Caco-2 (cell line): Measurements from ENCODE around the gene SLC27A5. TPM values are rescaled to one million over a fixed set of nuclear protein-coding genes. Genes with fewer than 3 reads are reported as not detected.

Experiments used
- BruUV-seq: library from RNA; stranded (reverse); fragments of 400-500 nt; replicated peaks from 2 replicates; lab custom pipeline; 2021; lab: Mats Ljungman, UMichigan
- CTCF ChIA-PET: fragments of 300-600 bp; sonication (Branson Sonifier 250); formaldehyde crosslinking; loops from one replicate; lab custom pipeline; 2022; ENCODE audit warnings: antibody characterized with exemption; lab: Charles Lee
- POLR2A ChIA-PET: fragments of 300-600 bp; sonication (Branson Sonifier 250); formaldehyde crosslinking; loops from one replicate; lab custom pipeline; 2022; ENCODE audit warnings: antibody characterized with exemption; lab: Charles Lee
- DNase-seq, 2 experiments: peaks; one replicate each; pipeline versions ENCODE4 v3.0.0 to v3.0.0-alpha.2; 2020 to 2022
- H3K27me3 ChIP-seq: replicated peaks from 2 replicates; pipeline ENCODE4 v1.6.0; 2011; ENCODE audit warnings: low read length; ENCODE audit not compliant: control insufficient read depth, insufficient read depth
- H3K36me3 ChIP-seq: 2 replicates; pipeline ENCODE4 v1.5.1; 2011; ENCODE audit warnings: low read length; ENCODE audit not compliant: control insufficient read depth, insufficient read depth
- H3K4me1 ChIP-seq: fragments of 250-450 bp; sonication (Bioruptor Pico); 2 replicates; pipeline ENCODE4 v1.5.1; 2020; ENCODE audit warnings: mild to moderate bottlenecking
- H3K4me3 ChIP-seq: 2 replicates; pipeline ENCODE4 v1.5.1; 2011; ENCODE audit warnings: low read depth, mild to moderate bottlenecking, control low read depth, low read length
- H3K9me3 ChIP-seq: fragments of 250-450 bp; sonication (Bioruptor Pico); 2 replicates; pipeline ENCODE4 v1.5.1; 2020; ENCODE audit warnings: mild to moderate bottlenecking, moderate library complexity
- H3K27ac Mint-ChIP-seq: one replicate; pipeline ENCODE4 v1.8.0; 2022; ENCODE audit warnings: mixed read lengths; ENCODE audit not compliant: unreplicated experiment
- H3K27me3 Mint-ChIP-seq: one replicate; pipeline ENCODE4 v1.8.0; 2022; ENCODE audit warnings: mixed read lengths; ENCODE audit not compliant: insufficient read depth, unreplicated experiment
- H3K36me3 Mint-ChIP-seq: one replicate; pipeline ENCODE4 v1.8.0; 2022; ENCODE audit warnings: mild to moderate bottlenecking, mixed read lengths; ENCODE audit not compliant: insufficient read depth, unreplicated experiment
- H3K4me1 Mint-ChIP-seq: one replicate; pipeline ENCODE4 v1.8.0; 2022; ENCODE audit warnings: low read depth, mixed read lengths; ENCODE audit not compliant: unreplicated experiment
- H3K4me3 Mint-ChIP-seq: one replicate; pipeline ENCODE4 v1.8.0; 2022; ENCODE audit warnings: mild to moderate bottlenecking, moderate library complexity, mixed read lengths; ENCODE audit not compliant: unreplicated experiment
- H3K9me3 Mint-ChIP-seq: one replicate; pipeline ENCODE4 v1.8.0; 2022; ENCODE audit warnings: mixed read lengths; ENCODE audit not compliant: unreplicated experiment
- CTCF ChIP-seq, 2 experiments: fragments of 200-600 bp in 1 of 2; IDR thresholded peaks; 1 replicate in 1 of 2; 2 replicates in 1 of 2; pipeline versions ENCODE4 v1.5.1 to v1.8.0; 2011 to 2022; ENCODE audit warnings: antibody characterized with exemption in 1 of 2, control low read depth in 1 of 2, inconsistent platforms in 1 of 2, low read depth in 1 of 2, low read length in 1 of 2, mild to moderate bottlenecking in 1 of 2, moderate library complexity in 1 of 2; ENCODE audit not compliant: insufficient read depth in 1 of 2, severe bottlenecking in 1 of 2, unreplicated experiment in 1 of 2
- intact Hi-C: fragments of 100-400 bp; cut with micrococcal nuclease; formaldehyde crosslinking; loops from one replicate; pipeline ENCODE4 v1.10.0; 2022; ENCODE audit not compliant: unreplicated experiment
- total RNA-seq: library from RNA; stranded (reverse); gene quantifications from 2 replicates; pipeline ENCODE4 v1.2.3, GENCODE V29; 2022

Gene SLC27A5
- total RNA-seq, 1 experiment from 2014 or later = 10.3 TPM

GRCh38 chr19:58555920-58556621, 44.3 kb upstream of the SLC27A5 start:
- Histone ChIP-seq H3K27me3 (no peaks in the 10 kb centered on the region), H3K9me3 (no peaks in the 10 kb centered on the region), H3K4me3 (no peak overlapping the region), H3K36me3 (peaks cover 3% of the 10 kb centered on the region), H3K4me1 (peaks cover 14% of the 10 kb centered on the region; the same call in 1 of the 2 replicates)
- H3K36me3 Mint-ChIP-seq = peaks cover 97% of the 10 kb centered on the region
- H3K4me1 Mint-ChIP-seq = peaks cover 33% of the 10 kb centered on the region
- H3K27ac Mint-ChIP-seq = peak overlapping the region; percentile 98
- intact Hi-C loops = loop anchor here (1.0 kb wide), 1 partner anchor 12 kb away; the partner anchor contains the start of gene TRIM28
- no peak for DNase-seq
- H3K9me3 Mint-ChIP-seq = no peaks in the 10 kb centered on the region
- no peak for TF ChIP-seq CTCF (IDR thresholded peaks at IDR 0.05; ENCODE audit: insufficient read depth in 1 of 2, low read depth in 1 of 2, low read length in 1 of 2, severe bottlenecking in 1 of 2, unreplicated experiment in 1 of 2)
- H3K4me3 Mint-ChIP-seq = peak overlapping the region; percentile 99
- BruUV-seq = TSS peak; percentile 7
- ChIA-PET CTCF (no interaction called here), POLR2A (interaction anchor here (3.5 kb wide), 1 partner anchor 12 kb away, joined by 40 read pairs; the partner anchor contains the start of gene TRIM28)
- no peaks in the 10 kb centered on the region for H3K27me3 Mint-ChIP-seq

GRCh38 chr19:58555369-58555885, 43.6 kb upstream of the SLC27A5 start:
- no peaks in the 10 kb centered on the region for H3K27me3 ChIP-seq

More at GRCh38 chr19:58555369-58555885, 43.6 kb upstream of the SLC27A5 start:
- Mint-ChIP-seq H3K9me3 (no peaks in the 10 kb centered on the region), H3K27me3 (no peaks in the 10 kb centered on the region), H3K4me3 (peak overlapping the region; percentile 90), H3K4me1 (peaks cover 33% of the 10 kb centered on the region), H3K36me3 (peaks cover 97% of the 10 kb centered on the region), H3K27ac (peak overlapping the region; percentile 97)
- no TSS peak for BruUV-seq
- H3K9me3 ChIP-seq = no peaks in the 10 kb centered on the region
- peaks cover 3% of the 10 kb centered on the region for H3K36me3 ChIP-seq
- intact Hi-C loops = loop anchor here (1.0 kb wide), 1 partner anchor 11 kb away; the partner anchor contains the start of gene TRIM28
- no peak for DNase-seq
- H3K4me1 ChIP-seq = peaks cover 14% of the 10 kb centered on the region; the same call in 1 of the 2 replicates
- peak overlapping the region; percentile 58 for H3K4me3 ChIP-seq
- ChIA-PET CTCF (interaction anchor here (1.0 to 1.1 kb wide), 2 partner anchors 11 to 36 kb away, joined by 4 to 5 read pairs; partner anchors contain the start of genes TRIM28 and ZBTB45), POLR2A (interaction anchor here (0.7 to 3.5 kb wide), 2 partner anchors 12 to 20 kb away, joined by 4 to 40 read pairs; partner anchors contain the start of gene TRIM28)
- no peak for TF ChIP-seq CTCF (IDR thresholded peaks at IDR 0.05; ENCODE audit: insufficient read depth in 1 of 2, low read depth in 1 of 2, low read length in 1 of 2, severe bottlenecking in 1 of 2, unreplicated experiment in 1 of 2)
